ENCODE measurements around the gene MRPS9. TPM values are rescaled to one million over a fixed set of nuclear protein-coding genes. Genes with fewer than 3 reads are reported as not detected.

Gene MRPS9
- total and polyA plus RNA-seq, 12 donors: 24.1 to 76.3 (median 40.4) TPM

GRCh38 chr2:105110295-105110829 lies 72.5 kb downstream of the MRPS9 start:
- 85 to 94% (median 85%) methylated on average over 5 of the region's 5 CpGs for WGBS, 4 donors
- no peaks in the 10 kb centered on the region for H3K36me3 ChIP-seq (replicated peaks in 1 of 2)
- no peaks in the 10 kb centered on the region for H3K4me1 ChIP-seq (replicated peaks in 1 of 2)
- no peak for DNase-seq
- no peak overlapping the region for H3K4me3 ChIP-seq
- H3K27ac ChIP-seq: no peak overlapping the region
- TF ChIP-seq CTCF (IDR thresholded peaks at IDR 0.05) (no peak), POLR2A (IDR thresholded peaks at IDR 0.05) (no peak)
- no peaks in the 10 kb centered on the region for H3K9me3 ChIP-seq (replicated peaks in 1 of 3)
- intact Hi-C loops (cut with DNase I): no loop called here
- no peaks in the 10 kb centered on the region for H3K27me3 ChIP-seq

- Histone ChIP-seq H3K9me3 (replicated peaks in 1 of 3) (no peaks in the 10 kb centered on the region), H3K4me1 (replicated peaks in 1 of 2) (no peaks in the 10 kb centered on the region), H3K4me3 (no peak overlapping the region), H3K27ac (no peak overlapping the region), H3K27me3 (no peaks in the 10 kb centered on the region), H3K36me3 (replicated peaks in 1 of 2) (no peaks in the 10 kb centered on the region)
- 84 to 91% (median 87%) methylated on average over 11 to 15 of the region's 15 CpGs for WGBS, 4 donors
- DNase-seq: no peak
- no peak for TF ChIP-seq POLR2A (IDR thresholded peaks at IDR 0.05)
- no peak for TF ChIP-seq CTCF (IDR thresholded peaks at IDR 0.05)
- intact Hi-C loops (cut with DNase I): no loop called here
Measured at GRCh38 chr2:105111365-105112150, 73.7 kb downstream of the MRPS9 start.

GRCh38 chr2:105112345-105112744 lies 74.5 kb downstream of the MRPS9 start:
- no peaks in the 10 kb centered on the region for H3K36me3 ChIP-seq (replicated peaks in 1 of 2)
- no peak overlapping the region for H3K27ac ChIP-seq
- H3K27me3 ChIP-seq: no peaks in the 10 kb centered on the region
- intact Hi-C loops (cut with DNase I): no loop called here
- no peaks in the 10 kb centered on the region for H3K4me1 ChIP-seq (replicated peaks in 1 of 2)
- no peaks in the 10 kb centered on the region for H3K9me3 ChIP-seq (replicated peaks in 1 of 3)
- 83 to 89% (median 85%) methylated on average over 12 of the region's 12 CpGs for WGBS, 4 donors
- DNase-seq: no peak
- TF ChIP-seq CTCF (IDR thresholded peaks at IDR 0.05): no peak
- TF ChIP-seq POLR2A (IDR thresholded peaks at IDR 0.05): no peak
- H3K4me3 ChIP-seq: no peak overlapping the region

- no peaks in the 10 kb centered on the region for H3K36me3 ChIP-seq (replicated peaks in 1 of 2)
- no peaks in the 10 kb centered on the region for H3K27me3 ChIP-seq
- WGBS, 4 donors: 67 to 77% (median 75%) methylated on average over 3 to 4 of the region's 4 CpGs
- intact Hi-C loops (cut with DNase I): loop anchor here in 1 of 2 donors (2.0 kb wide), 1 partner anchor 125 kb away; no protein-coding TSS in a partner anchor
- no peak overlapping the region for H3K4me3 ChIP-seq
- H3K27ac ChIP-seq: no peak overlapping the region
- TF ChIP-seq CTCF (IDR thresholded peaks at IDR 0.05): no peak
- TF ChIP-seq POLR2A (IDR thresholded peaks at IDR 0.05): no peak
- no peaks in the 10 kb centered on the region for H3K9me3 ChIP-seq (replicated peaks in 1 of 3)
- DNase-seq: no peak
- H3K4me1 ChIP-seq (replicated peaks in 1 of 2): no peaks in the 10 kb centered on the region
Measured at GRCh38 chr2:105113616-105114291, 75.9 kb downstream of the MRPS9 start.
